HepG2 (cell line): ENCODE measurements around the gene EIF3L. TPM values are rescaled to one million over a fixed set of nuclear protein-coding genes. Genes with fewer than 3 reads are reported as not detected.

Source experiments
- ATF7-NPFF ChIP-seq: sonication (generic); formaldehyde crosslinking; IDR thresholded peaks from 2 replicates; pipeline ENCODE4 v1.8.1; 2023; ENCODE audit warnings: mild to moderate bottlenecking, low read depth, missing genetic modification reagents, moderate library complexity
- BCL3 ChIP-seq: sonication (generic); formaldehyde crosslinking; IDR thresholded peaks from 2 replicates; pipeline ENCODE4 v1.5.1; 2020; ENCODE audit warnings: mild to moderate bottlenecking, missing genetic modification reagents, moderate library complexity
- HDAC6 ChIP-seq: fragments of 200-600 bp; sonication (generic); IDR thresholded peaks from 2 replicates; pipeline ENCODE4 v1.7.0; 2017; ENCODE audit warnings: mild to moderate bottlenecking, antibody characterized with exemption, low read length, low read depth
- MIER3 ChIP-seq: IDR thresholded peaks from 2 replicates; pipeline ENCODE4 v1.6.1; 2016; ENCODE audit warnings: missing compliant biosample characterization, borderline replicate concordance
- MNT ChIP-seq: fragments of 450-650 bp; IDR thresholded peaks from 2 replicates; pipeline ENCODE4 v1.6.1; 2016
- SATB2 ChIP-seq: sonication (generic); formaldehyde crosslinking; IDR thresholded peaks from 2 replicates; pipeline ENCODE4 v1.5.0; 2020; ENCODE audit warnings: missing genetic modification reagents
- SNAPC4 ChIP-seq: sonication (generic); formaldehyde crosslinking; IDR thresholded peaks from 2 replicates; pipeline ENCODE4 v1.4.0; 2020; ENCODE audit warnings: mild to moderate bottlenecking, missing genetic modification reagents
- STAG1 ChIP-seq: sonication (generic); formaldehyde crosslinking; IDR thresholded peaks from 2 replicates; pipeline ENCODE4 v1.4.0; 2020; ENCODE audit warnings: missing genetic modification reagents
- TFAP4 ChIP-seq: sonication (generic); IDR thresholded peaks from 2 replicates; pipeline ENCODE4 v1.6.1; 2016; ENCODE audit warnings: low read depth, borderline replicate concordance
- THAP11 ChIP-seq: IDR thresholded peaks from 2 replicates; pipeline ENCODE4 v1.6.1; 2016; ENCODE audit warnings: missing biosample characterization, missing genetic modification reagents
- TRIM24 ChIP-seq: sonication (generic); formaldehyde crosslinking; IDR thresholded peaks from 2 replicates; pipeline ENCODE4 v1.8.0; 2022; ENCODE audit warnings: mild to moderate bottlenecking, missing genetic modification reagents
- ZNF12 ChIP-seq: sonication (generic); formaldehyde crosslinking; IDR thresholded peaks from 2 replicates; pipeline ENCODE4 v1.5.0; 2020; ENCODE audit warnings: missing genetic modification reagents
- ZNF256 ChIP-seq: sonication (generic); formaldehyde crosslinking; conservative IDR thresholded peaks from 2 replicates; pipeline ENCODE4 v1.4.0; 2020; ENCODE audit warnings: missing genetic modification reagents
- ZNF589 ChIP-seq: sonication (generic); formaldehyde crosslinking; conservative IDR thresholded peaks from 2 replicates; pipeline ENCODE4 v1.8.0; 2022; ENCODE audit warnings: mild to moderate bottlenecking, moderate library complexity, missing genetic modification reagents
- polyA plus RNA-seq, 8 experiments: library from polyadenylated mRNA; depleted of rRNA in 3 of 8; stranded (reverse) in 7 of 8; unstranded in 1 of 8; fragments of >200 nt; fragmentation: Illumina TruSeq in 4 of 8; extraction: Trizol in 4 of 8; gene quantifications; 2 replicates each; pipeline versions ENCODE4 v1.2.1 to v1.2.3, GENCODE V29; 2011 to 2016; ENCODE audit warnings: low read depth in 4 of 8, missing spikeins in 1 of 8, mixed read lengths in 1 of 8; ENCODE audit not compliant: insufficient read depth in 1 of 8
- total RNA-seq, 5 experiments: library from RNA; depleted of rRNA; stranded (reverse); fragments of >200 nt; fragmentation: Illumina TruSeq; extraction: Trizol; gene quantifications; 2 replicates each; pipeline ENCODE4 v1.2.3, GENCODE V29; 2016; ENCODE audit warnings: low read depth in 1 of 5

EIF3L gene
- total and polyA plus RNA-seq, 2 of the 13 experiments (the other 11 are each of a cell fraction or from before 2014, with no cell fraction given): 514 to 793 TPM

GRCh38 chr22:37849089-37849751 lies at the start of gene EIF3L (continued):
- no peak for TF ChIP-seq SNAPC4 (CRISPR knock-in tag)
- peak; percentile 39; the same call in 1 of the 2 replicates for TF ChIP-seq TFAP4
- TF ChIP-seq STAG1 (CRISPR knock-in tag): no peak
- no peak for TF ChIP-seq TRIM24 (CRISPR knock-in tag)
- TF ChIP-seq THAP11 (CRISPR knock-in tag): peak; percentile 92
- peak; percentile 35; the same call in 1 of the 2 replicates for TF ChIP-seq MNT
- 0 out of 2 replicates have a peak, but pooled peaks have one; percentile 18 for TF ChIP-seq SATB2 (CRISPR knock-in tag)
- TF ChIP-seq ZNF589 (CRISPR knock-in tag): no peak
- TF ChIP-seq BCL3 (CRISPR knock-in tag): peak; percentile 50
- no peak for TF ChIP-seq HDAC6
- TF ChIP-seq MIER3 (CRISPR knock-in tag): peak; percentile 74; the same call in 1 of the 2 replicates
- peak; percentile 69 for TF ChIP-seq ATF7-NPFF
- 0 out of 2 replicates have a peak, but pooled peaks have one; percentile 52 for TF ChIP-seq ZNF12 (CRISPR knock-in tag)
- 0 out of 2 replicates have a peak, but pooled peaks have one; percentile 4 for TF ChIP-seq ZNF256 (CRISPR knock-in tag)
